ENCODE data around the gene SLC27A5.

- TF ChIP-seq CTCF (IDR thresholded peaks at IDR 0.05 in 4 of 5, conservative IDR thresholded peaks at IDR 0.05 in 1 of 5) (no peak), POLR2A (IDR thresholded peaks at IDR 0.05) (no peak)
Observed at GRCh38 chr19:58469241-58470013, 42.4 kb downstream of the SLC27A5 start.

Data from gastrocnemius medialis (tissue), 4 donors.